RWPE1 (cell line): ENCODE measurements around the gene LACRT.

Experiments used
- CTCF ChIA-PET: fragments of 350-600 bp; sonication (Branson Sonifier 250); formaldehyde crosslinking; extraction: SDS; loops from one replicate; lab custom pipeline; 2021; lab: Yijun Ruan, JAX
- POLR2A ChIA-PET: fragments of 400-600 bp; formaldehyde crosslinking; extraction: SDS; loops from one replicate; lab custom pipeline; 2020; ENCODE audit warnings: antibody characterized with exemption; ENCODE audit not compliant: low non-redundant PET; lab: Yijun Ruan, JAX
- DNase-seq: peaks from one replicate; pipeline ENCODE4 v3.0.0; 2012; ENCODE audit warnings: low spot score
- H3K27ac ChIP-seq: fragments of 450-650 bp; 2 replicates; pipeline ENCODE4 v1.5.1; 2017
- CTCF ChIP-seq: fragments of 450-650 bp; conservative IDR thresholded peaks from 2 replicates; pipeline ENCODE4 v1.5.1; 2017; ENCODE audit warnings: low read depth, mild to moderate bottlenecking

Gene LACRT

GRCh38 chr12:54585243-54585642 lies 49.5 kb downstream of the LACRT start:
- CTCF ChIA-PET: no interaction called here

GRCh38 chr12:54584128-54584527 lies 50.6 kb downstream of the LACRT start:
- ChIA-PET POLR2A (no interaction called here), CTCF (no interaction called here)
- H3K27ac ChIP-seq: no peak overlapping the region
- DNase-seq: no peak
- TF ChIP-seq CTCF: no peak

More at GRCh38 chr12:54585243-54585642, 49.5 kb downstream of the LACRT start:
- DNase-seq: no peak
- POLR2A ChIA-PET: no interaction called here
- no peak for TF ChIP-seq CTCF
- no peak overlapping the region for H3K27ac ChIP-seq

GRCh38 chr12:54583726-54584125 lies 51.0 kb downstream of the LACRT start:
- H3K27ac ChIP-seq: no peak overlapping the region
- no peak for TF ChIP-seq CTCF
- POLR2A ChIA-PET: no interaction called here
- DNase-seq: no peak
- CTCF ChIA-PET: no interaction called here

GRCh38 chr12:54581412-54581811 lies 53.3 kb downstream of the LACRT start:
- DNase-seq: no peak
- TF ChIP-seq CTCF: no peak
- POLR2A ChIA-PET: no interaction called here
- CTCF ChIA-PET: no interaction called here
- no peak overlapping the region for H3K27ac ChIP-seq
